Right lung (tissue), 5 donors: ENCODE data around the gene EEF2. TPM values are rescaled to one million over a fixed set of nuclear protein-coding genes. Genes with fewer than 3 reads are reported as not detected.
"Not testable (repeated sequence)": the region's sequence is repeated elsewhere in the genome, so short reads cannot be mapped to it uniquely, and the experiment has no call there.

Experiments used
- DNase-seq, 2 donors: peaks; one replicate each; pipeline ENCODE4 v3.0.0-alpha.2; 2013
- polyA plus RNA-seq, 5 donors: library from polyadenylated mRNA; unstranded; fragments of 120-200 nt; gene quantifications; one replicate each; pipeline versions ENCODE4 v1.2.1 to v1.2.3, GENCODE V29; 2013; ENCODE audit warnings: inconsistent platforms in 1 of 5, low replicate concordance in 1 of 5; ENCODE audit not compliant: insufficient read length in 5 of 5, insufficient read depth in 1 of 5

Gene EEF2
- polyA plus RNA-seq, 5 donors = 1,175 to 1,904 (median 1,537) TPM

DNA sequence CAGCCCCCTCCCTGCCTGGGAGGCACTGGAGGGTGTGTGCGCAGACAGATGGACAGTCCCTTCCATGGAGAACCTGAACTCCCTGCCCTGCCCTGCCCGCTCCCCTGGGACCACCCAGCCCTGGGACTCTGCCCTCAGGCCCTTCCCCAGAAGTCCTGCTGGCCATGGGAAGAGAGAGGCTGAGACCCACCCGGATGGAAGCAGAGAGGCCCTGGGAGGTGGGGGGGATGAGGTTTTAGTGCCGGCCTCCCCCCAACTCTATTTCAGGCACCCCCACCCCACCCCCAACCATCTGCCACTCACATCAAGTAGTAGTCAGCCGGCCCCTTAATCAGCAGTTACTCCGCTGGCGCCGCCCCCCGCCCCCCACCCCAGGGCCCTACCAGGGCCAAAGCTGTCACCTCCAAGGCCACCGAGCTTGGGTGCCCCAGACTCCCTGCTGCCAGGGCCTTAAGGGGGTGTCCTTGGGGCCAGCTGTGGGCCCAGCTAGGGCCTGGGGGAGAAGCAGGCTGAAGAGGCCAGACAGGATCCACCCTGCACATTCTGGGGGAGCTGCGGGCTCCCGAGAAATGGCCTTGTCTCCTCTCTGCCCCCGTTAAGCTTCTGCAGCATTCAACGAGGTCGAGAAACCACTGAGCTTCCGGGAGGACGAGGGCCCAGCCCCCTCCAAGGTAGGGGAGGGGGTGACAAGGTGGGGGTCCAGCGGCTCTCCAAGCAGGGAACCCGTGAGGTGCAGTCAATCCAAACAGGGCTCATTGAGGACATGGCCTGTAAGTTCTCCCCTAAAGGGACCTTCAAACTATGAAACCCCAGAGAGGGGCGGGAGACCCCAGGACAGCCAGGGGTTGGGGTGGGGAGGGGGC is 35.0 kb downstream of the EEF2 start:
- DNase-seq = no peak

DNA sequence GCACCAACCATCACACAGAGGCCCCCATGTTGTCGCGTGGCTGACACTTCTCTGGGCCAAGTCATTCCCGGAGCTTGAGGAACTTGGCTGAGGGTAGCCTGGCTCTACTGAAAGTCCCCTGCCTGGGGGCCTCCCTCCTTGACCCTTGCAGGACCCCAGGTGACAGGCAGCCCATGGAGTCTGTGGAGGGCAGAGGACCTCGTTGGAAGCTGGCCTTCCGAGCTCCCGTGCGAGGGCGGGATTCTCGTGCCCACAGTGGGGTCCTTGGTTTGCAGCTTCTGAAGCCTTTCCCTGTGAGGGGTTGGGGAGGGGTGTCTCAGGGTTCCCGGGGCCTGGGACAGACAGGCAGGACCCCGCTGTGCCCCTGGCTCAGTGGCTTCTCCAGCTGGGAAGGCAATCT is 36.0 kb downstream of the EEF2 start:
- DNase-seq = no peak

DNA sequence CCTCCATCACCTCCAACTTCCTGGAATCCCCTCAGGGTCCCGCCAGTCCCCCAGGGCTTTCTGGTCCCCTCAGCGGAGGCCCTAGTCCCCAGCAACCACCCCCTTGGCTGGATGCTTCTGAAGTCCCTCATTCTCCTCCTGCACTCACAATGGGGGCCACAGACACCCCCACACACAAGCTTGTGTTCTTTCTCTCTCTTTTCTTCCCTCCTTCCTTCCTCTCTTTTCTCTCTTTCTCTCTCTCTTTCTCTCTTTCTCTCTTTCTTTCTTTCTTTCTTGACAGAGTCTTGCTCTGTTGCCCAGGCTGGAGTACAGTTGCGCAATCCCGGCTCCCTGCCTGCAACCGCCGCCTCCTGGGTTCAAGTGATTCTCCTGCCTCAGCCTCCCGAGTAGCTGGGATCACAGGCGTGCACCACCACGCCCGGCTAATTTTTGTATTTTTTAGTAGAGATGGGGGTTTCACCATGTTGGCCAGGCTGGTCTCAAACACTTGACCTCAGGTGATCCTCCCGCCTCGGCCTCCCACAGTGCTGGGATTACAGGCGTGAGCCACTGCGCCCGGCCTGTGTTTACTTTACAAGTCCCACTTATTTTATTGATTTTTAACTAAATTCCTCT is 37.8 kb downstream of the EEF2 start:
- not testable (repeated sequence) for DNase-seq

DNA sequence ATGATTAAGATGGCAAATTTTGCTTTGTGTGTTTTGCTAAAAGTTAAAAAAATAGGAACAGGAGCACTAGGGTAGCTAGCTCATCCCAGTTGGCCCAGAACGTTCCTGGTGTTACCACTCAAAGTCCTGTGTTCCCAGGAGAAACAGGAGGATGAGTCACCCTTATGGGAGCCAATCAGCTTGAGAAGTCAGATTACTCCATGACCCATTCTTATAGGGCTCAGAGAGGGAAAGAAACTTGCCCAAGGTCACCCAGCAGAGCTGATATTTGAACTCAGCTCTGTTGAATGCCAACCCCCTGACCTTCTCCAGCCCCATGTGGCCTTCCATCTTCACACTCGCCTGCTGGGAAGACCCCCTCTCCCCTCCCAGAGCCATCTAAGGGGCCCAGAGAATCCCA is 39.4 kb downstream of the EEF2 start:
- no peak for DNase-seq

DNA sequence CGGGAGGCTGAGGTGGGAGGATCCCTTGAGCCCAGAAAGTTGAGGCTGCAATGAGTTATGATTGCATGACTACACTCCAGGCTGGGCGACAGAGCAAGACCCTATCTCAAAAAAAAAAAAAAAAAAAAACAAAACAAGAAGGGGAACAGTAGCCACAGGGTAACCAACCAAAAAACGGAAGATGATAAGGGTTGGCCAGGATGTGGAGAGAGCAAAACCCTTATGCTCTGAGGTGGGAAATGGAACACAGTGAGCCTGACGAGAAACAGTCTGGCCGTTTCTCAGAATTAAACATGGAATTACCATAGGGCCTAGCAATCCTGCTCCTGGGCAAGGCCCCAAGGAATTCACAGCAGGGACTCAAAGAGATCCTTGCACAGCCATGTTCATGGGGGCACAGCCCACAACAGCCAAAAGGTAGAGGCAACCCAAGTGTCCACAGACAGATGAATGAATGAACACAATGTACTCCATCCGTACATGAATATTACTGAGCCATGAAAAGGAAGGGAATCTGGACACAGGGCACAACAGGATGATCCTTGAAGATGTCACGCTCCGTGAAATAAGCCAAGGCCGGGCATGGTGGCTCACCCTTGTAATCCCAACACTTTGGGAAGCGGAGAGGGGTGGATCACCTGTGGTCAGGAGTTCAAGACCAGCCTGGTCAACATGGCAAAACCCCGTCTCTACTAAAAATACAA is 41.1 kb downstream of the EEF2 start:
- DNase-seq = no peak

DNA sequence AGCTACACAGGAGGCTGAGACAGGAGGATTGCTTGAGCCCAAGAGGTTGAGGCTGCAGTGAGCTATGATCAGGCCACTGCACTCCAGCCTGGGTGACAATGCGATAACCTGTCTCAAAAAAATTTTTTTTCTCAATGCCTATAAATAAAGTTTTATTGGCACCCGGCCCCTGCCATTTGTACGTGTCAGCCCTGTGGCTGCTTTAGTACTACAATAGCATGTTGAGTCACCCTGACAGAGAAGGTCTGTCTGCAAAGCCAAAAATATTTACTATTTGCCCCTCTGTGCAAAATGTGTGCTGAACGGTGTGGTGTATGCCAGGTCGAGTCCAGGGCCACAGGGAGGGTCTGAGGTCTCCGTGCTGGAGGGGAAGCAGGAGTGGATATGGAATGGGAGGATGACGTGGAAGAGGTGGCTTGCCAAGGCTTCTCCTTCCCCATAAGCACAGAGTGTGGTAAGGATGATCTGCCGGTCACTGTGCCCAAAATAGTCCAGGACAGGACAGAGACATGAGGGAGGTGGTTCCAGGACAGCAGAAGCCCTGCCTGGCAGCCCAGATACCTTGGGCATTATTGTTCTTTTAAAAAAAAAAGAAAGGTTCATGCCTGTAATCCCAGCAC is 42.4 kb downstream of the EEF2 start:
- DNase-seq = no peak

DNA sequence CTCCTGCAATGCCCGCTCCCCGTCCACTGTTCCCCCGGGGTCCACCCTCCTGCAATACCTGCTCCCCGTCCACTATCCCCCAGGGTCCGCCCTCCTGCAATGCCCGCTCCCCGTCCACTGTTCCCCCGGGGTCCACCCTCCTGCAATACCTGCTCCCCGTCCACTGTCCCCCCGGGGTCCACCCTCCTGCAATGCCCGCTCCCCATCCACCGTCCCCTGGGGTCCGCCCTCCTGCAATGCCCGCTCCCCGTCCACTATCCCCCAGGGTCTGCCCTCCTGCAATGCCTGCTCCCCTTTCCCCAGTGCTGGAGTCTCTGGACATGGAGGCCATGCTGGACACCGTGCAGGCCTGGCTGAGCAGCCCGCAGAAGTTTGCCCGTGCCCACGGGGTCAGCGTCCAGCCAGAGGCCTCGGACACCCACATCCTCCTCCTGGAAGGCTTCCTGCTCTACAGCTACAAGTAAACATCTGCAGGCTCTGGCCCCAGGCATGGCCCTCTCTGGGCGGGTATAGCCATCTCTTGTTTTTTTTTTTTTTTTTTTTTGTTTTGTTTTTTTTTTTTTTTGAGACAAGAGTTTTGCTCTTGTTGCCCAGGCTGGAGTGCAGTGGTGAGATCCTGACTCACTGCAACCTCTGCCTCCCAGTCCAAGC is 46.8 kb downstream of the EEF2 start:
- DNase-seq = not testable (repeated sequence)

DNA sequence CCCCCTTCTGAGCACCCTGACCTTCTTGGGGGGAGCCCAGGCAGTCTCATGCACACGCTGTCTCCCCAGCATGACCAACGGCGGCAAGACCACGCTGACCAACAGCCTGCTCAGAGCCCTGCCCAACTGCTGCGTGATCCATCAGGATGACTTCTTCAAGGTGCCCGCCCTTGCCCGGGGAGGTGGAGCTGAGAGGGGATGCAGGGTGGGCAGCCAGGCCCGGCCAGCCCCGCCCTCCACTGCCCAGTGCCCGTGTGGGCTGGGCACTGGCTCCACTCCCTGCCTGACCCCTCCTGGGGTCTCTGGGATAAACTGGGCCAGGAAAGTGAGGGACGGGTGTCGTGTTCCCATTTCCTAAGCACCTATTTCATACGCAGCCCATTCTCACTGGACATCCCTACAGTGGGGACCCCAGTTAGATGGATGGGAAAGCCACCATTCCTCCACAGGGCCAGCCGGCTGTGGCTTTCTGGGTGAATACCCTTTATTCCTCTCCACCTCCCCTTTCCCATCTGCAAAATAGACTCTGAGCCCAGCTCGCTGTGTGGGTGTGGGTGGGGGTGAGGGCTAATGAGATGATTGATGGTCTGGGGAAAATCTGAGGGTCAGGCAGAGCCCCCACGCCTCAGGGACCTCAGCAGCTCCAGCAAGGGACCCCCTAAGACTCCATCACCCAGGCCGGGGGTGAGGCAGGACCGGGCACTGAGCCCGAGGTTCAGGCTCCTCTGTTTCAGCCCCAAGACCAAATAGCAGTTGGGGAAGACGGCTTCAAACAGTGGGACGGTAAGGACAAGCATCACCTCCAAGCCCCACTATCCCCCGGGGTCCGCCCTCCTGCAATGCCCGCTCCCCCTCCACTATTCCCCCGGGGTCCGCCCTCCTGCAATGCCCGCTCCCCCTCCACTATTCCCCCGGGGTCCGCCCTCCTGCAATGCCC is 48.5 kb downstream of the EEF2 start:
- no peak for DNase-seq

DNA sequence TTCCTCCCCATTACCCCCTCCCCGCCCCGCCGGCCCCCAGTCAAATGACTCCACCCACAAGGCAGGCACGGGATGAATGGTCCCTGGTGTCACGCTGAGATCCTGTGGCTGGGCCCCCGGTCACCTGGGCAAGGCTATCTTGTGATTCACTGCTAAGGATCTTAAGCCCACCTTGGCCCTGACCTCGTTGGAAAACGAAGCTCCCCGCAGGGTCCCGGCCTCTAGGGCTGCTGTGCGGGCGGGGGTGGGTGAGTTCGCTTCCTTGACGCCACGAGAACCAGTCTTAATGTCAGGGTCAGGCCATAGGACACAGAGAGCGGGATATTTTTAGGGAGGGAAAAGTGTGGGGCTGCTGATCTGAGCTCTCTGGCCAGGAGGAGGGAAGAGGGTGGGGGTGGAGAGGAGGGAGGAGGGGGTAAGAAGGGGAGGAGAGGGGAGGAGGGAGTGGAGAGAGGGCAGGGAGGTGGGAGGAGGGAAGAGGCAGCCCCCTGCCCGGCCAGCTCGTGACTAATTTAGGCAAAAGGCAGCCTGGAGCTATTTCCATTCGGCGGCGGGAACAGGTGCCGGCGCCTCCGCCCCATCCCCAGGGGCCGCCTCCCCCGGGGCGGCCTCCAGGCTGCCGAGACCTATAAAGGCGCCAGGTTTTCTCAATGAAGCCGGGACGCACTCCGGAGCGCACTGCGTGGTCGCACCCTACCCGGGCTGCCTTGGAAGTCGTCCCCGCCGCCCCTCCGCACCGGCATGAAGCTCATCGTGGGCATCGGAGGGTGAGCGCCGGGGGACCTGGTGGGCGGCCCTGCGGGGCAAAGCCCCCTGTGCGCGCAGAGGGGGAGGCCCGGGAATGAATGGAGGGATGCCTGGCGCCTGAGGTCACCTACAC is 52.1 kb downstream of the EEF2 start, which contains the start of gene NMRK2:
TSS of gene NMRK2 (plus strand) at position 139 of the 880 bp plus-strand sequence. CDS start at position 742, 603 bp downstream.
- no peak for DNase-seq

DNA sequence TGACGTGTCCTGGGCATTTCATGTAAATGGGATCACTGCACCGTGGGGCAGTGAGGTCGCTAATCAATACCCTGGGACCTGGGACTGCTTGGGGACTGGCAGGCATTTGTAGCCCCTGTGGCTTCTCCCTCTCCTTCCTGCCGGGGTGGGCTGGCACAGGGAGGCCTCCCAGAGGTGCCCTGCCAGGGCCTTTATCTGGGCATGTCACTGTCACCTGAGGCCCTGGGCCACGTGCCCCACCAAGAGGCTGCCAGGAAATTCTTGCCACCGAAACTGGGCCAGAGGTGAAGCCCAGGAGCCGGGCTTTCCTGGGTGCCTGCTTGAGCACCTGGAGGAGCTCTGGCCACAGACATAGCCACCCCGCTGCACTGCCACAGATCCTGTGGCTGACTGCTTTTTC is 54.2 kb downstream of the EEF2 start:
- DNase-seq = no peak

Other genes with a start within 250 kb of the EEF2 start
- 10 to 100 TPM; 11.0 to 23.3 (median 18.1) TPM for gene APBA3, start 223.8 kb downstream of the EEF2 start, polyA plus RNA-seq
- gene MRPL54, start 222.8 kb downstream of the EEF2 start, polyA plus RNA-seq = 10 to 100 TPM; 22.2 to 46.5 (median 24.4) TPM
- gene RAX2, start 213.2 kb downstream of the EEF2 start, polyA plus RNA-seq = not detected
- gene MATK, start 199.1 kb downstream of the EEF2 start, polyA plus RNA-seq = 1 to 10 TPM in 4 of 5 donors, under 1 TPM in 1; 0.84 to 2.7 (median 1.1) TPM
- under 1 TPM; 0.22 to 0.43 (median 0.26) TPM for gene ZFR2, start 116.4 kb downstream of the EEF2 start, polyA plus RNA-seq
- under 1 TPM; 0.13 to 0.30 (median 0.23) TPM for gene ATCAY, start 104.8 kb downstream of the EEF2 start, polyA plus RNA-seq
- 10 to 100 TPM in 1 of 5 donors, not detected in 4; 13.3 TPM for gene NMRK2, start 52.4 kb downstream of the EEF2 start, polyA plus RNA-seq
- 10 to 100 TPM; 28.5 to 59.8 (median 43.7) TPM for gene DAPK3, start 14.4 kb downstream of the EEF2 start, polyA plus RNA-seq
- gene PIAS4, start 22.3 kb upstream of the EEF2 start, polyA plus RNA-seq = 10 to 100 TPM; 21.2 to 36.0 (median 28.3) TPM
- gene ZBTB7A, start 81.4 kb upstream of the EEF2 start, polyA plus RNA-seq = 10 to 100 TPM in 2 of 5 donors, 1 to 10 TPM in 3; 6.6 to 15.7 (median 9.3) TPM
- 100 to 1,000 TPM in 2 of 5 donors, 10 to 100 TPM in 3; 81.0 to 160 (median 98.8) TPM for gene MAP2K2, start 138.7 kb upstream of the EEF2 start, polyA plus RNA-seq
- under 1 TPM in 1 of 5 donors, not detected in 4; 0.16 TPM for gene CREB3L3, start 168.2 kb upstream of the EEF2 start, polyA plus RNA-seq
- 10 to 100 TPM; 15.5 to 29.9 (median 18.3) TPM for gene SIRT6, start 197.1 kb upstream of the EEF2 start, polyA plus RNA-seq
- gene ANKRD24, start 197.2 kb upstream of the EEF2 start, polyA plus RNA-seq = 1 to 10 TPM in 3 of 5 donors, under 1 TPM in 2; 0.73 to 3.1 (median 1.1) TPM
- gene EBI3, start 244.1 kb upstream of the EEF2 start, polyA plus RNA-seq = 1 to 10 TPM in 2 of 5 donors, under 1 TPM in 3; 0.40 to 1.3 (median 0.87) TPM